ENCODE data around the gene ST6GALNAC5.

DNA sequence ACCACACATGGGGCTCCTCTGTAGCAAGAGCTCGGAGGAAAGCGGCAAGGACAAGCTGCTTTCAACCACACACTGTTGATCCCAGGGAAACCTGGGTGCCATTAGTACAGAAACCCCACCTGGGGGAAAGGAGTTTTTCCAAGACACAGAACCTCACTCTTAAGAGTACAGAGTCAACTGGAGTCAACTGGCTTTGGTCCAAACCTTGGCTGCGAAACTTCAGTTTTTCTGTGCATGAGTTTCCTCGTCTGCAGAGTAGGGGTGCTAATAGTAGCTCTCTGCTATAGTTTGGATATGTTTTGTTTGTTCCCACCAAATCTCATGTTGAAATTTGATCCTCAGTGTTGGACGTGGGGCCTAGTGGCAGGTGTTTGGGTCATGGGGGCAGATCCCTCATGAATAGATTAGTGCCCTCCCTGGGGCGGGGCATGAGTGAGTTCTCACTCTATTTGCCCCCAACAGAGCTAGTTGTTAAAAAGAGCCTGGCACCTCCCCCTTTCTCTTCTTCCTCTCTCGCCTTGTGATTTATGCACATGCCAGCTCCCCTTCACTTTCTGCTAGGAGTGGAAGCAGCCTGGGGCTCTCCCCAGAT is 190.8 kb downstream of the ST6GALNAC5 start:
- TF ChIP-seq, protein P1, sequence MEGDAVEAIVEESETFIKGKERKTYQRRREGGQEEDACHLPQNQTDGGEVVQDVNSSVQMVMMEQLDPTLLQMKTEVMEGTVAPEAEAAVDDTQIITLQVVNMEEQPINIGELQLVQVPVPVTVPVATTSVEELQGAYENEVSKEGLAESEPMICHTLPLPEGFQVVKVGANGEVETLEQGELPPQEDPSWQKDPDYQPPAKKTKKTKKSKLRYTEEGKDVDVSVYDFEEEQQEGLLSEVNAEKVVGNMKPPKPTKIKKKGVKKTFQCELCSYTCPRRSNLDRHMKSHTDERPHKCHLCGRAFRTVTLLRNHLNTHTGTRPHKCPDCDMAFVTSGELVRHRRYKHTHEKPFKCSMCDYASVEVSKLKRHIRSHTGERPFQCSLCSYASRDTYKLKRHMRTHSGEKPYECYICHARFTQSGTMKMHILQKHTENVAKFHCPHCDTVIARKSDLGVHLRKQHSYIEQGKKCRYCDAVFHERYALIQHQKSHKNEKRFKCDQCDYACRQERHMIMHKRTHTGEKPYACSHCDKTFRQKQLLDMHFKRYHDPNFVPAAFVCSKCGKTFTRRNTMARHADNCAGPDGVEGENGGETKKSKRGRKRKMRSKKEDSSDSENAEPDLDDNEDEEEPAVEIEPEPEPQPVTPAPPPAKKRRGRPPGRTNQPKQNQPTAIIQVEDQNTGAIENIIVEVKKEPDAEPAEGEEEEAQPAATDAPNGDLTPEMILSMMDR (IDR thresholded peaks at IDR 0.05; ENCODE audit: insufficient read depth, low read length, poor library complexity, severe bottlenecking) = no peak
- no peak for TF ChIP-seq EZH2phosphoT487 (conservative IDR thresholded peaks at IDR 0.05; ENCODE audit: low read length)

Measured in SU-DHL-6 (cell line).